Fibroblast of lung (primary cell): ENCODE measurements around the gene GHDC. TPM values are rescaled to one million over a fixed set of nuclear protein-coding genes. Genes with fewer than 3 reads are reported as not detected.

Experiments used
- DNase-seq, 2 donors: peaks; one replicate each; pipeline versions ENCODE4 v3.0.0 to v3.0.0-alpha.2; 2010; ENCODE audit warnings: low read depth in 2 of 2
- H2AFZ ChIP-seq: 2 replicates; pipeline ENCODE4 v1.5.1; 2012; ENCODE audit warnings: low read length, control low read depth, inconsistent platforms
- H3K27ac ChIP-seq: 2 replicates; pipeline ENCODE4 v1.5.1; 2011; ENCODE audit warnings: low read length, control low read depth; ENCODE audit not compliant: insufficient read depth
- H3K27me3 ChIP-seq: 2 replicates; pipeline ENCODE4 v1.5.1; 2011; ENCODE audit warnings: mild to moderate bottlenecking, low read length; ENCODE audit not compliant: control insufficient read depth, insufficient read depth
- H3K36me3 ChIP-seq: 2 replicates; pipeline ENCODE4 v1.5.1; 2011; ENCODE audit warnings: low read length; ENCODE audit not compliant: control insufficient read depth, insufficient read depth
- H3K4me1 ChIP-seq: 2 replicates; pipeline ENCODE4 v1.5.1; 2011; ENCODE audit warnings: low read length; ENCODE audit not compliant: control insufficient read depth, insufficient read depth; ENCODE audit errors: extremely low read depth
- H3K4me2 ChIP-seq: 2 replicates; pipeline ENCODE4 v1.5.1; 2011; ENCODE audit warnings: low read length, control low read depth; ENCODE audit not compliant: insufficient read depth; ENCODE audit errors: extremely low read depth
- H3K4me3 ChIP-seq, 4 experiments: fragments of 200-600 bp in 1 of 4; sonication (generic) in 1 of 4; replicated peaks in 1 of 4; 2 replicates each; pipeline ENCODE4 v1.5.1; 2011 to 2016; ENCODE audit warnings: low read length in 4 of 4, low read depth in 3 of 4, mild to moderate bottlenecking in 3 of 4, control low read depth in 2 of 4, inconsistent platforms in 1 of 4, mixed read lengths in 1 of 4; ENCODE audit not compliant: insufficient read depth in 1 of 4; ENCODE audit errors: control extremely low read depth in 1 of 4
- H3K79me2 ChIP-seq: 2 replicates; pipeline ENCODE4 v1.5.1; 2012; ENCODE audit warnings: mild to moderate bottlenecking, low read length, inconsistent platforms; ENCODE audit not compliant: control insufficient read depth, insufficient read depth
- H3K9ac ChIP-seq: 2 replicates; pipeline ENCODE4 v1.5.1; 2011; ENCODE audit warnings: mild to moderate bottlenecking, low read length, control low read depth; ENCODE audit not compliant: insufficient read depth
- H3K9me3 ChIP-seq: 2 replicates; pipeline ENCODE4 v1.5.1; 2012; ENCODE audit warnings: low read depth, low read length; ENCODE audit not compliant: control insufficient read depth, insufficient read depth
- H4K20me1 ChIP-seq: 2 replicates; pipeline ENCODE4 v1.5.1; 2011; ENCODE audit warnings: low read length; ENCODE audit not compliant: control insufficient read depth, insufficient read depth; ENCODE audit errors: extremely low read depth
- EZH2 ChIP-seq: IDR thresholded peaks from 2 replicates; pipeline ENCODE4 v1.5.1; 2012; ENCODE audit warnings: low read length, control low read depth, mild to moderate bottlenecking; ENCODE audit errors: missing control alignments
- polyA plus RNA-seq, 2 donors: library from polyadenylated mRNA; depleted of rRNA in 1 of 2; stranded (reverse) in 1 of 2; unstranded in 1 of 2; fragments of >200 nt; gene quantifications; 2 replicates each; pipeline ENCODE4 v1.2.1, GENCODE V29; 2011 to 2012; ENCODE audit warnings: missing spikeins in 1 of 2
- total RNA-seq: library from RNA; depleted of rRNA; stranded (reverse); fragments of >200 nt; gene quantifications from 2 replicates; pipeline ENCODE4 v1.2.1, GENCODE V29; 2014
- TF ChIP-seq, protein P1 (sequence below), 2 donors: IDR thresholded peaks in 1 of 2; conservative IDR thresholded peaks in 1 of 2; 1 replicate in 1 of 2; 2 replicates in 1 of 2; pipeline ENCODE4 v1.5.1; 2011 to 2012; ENCODE audit warnings: low read length in 2 of 2, control low read depth in 1 of 2, inconsistent platforms in 1 of 2, low read depth in 1 of 2, mild to moderate bottlenecking in 1 of 2

The GHDC gene
- total and polyA plus RNA-seq, 2 donors (not counting 1 experiment from before 2014, with no cell fraction given), result 6.7 to 26.6 TPM

DNA sequence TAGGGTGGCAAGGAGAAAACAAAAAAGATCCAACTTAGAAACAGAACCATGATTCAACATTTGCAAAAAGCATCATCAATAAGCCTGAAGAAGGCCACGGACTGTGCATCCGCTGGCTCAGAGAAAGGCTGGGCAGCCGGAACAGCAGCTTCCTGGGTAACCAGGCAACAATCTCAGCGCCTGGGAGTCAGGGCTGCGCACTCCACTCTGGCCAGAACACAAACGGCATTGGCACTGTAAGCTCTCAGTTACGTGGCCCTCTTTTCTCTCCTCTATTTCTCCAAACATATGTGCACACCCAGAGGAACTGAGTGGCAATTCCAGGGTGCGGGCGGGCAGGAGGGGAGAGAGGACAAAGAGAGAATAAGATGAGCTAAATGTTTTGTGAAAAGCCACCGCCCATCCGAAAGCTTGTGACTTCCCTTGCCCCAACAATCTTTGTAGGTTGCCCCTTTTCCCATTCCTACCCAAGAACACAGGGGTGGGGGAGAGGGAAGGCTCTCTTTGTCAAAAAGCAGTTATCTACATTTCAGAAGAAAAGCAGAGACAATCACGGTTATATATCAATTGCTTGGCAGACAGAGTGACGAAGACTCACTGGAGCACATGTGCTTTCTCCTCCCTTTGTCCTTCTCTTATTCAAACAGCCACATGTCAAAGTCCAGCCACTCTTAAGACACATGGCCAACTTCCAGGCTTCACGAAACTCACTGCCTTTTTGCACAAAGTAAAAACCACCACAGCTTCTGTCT, 6.6 kb upstream of the GHDC start:
- no peak overlapping the region for H3K4me2 ChIP-seq
- no peak overlapping the region for H3K4me3 ChIP-seq

DNA sequence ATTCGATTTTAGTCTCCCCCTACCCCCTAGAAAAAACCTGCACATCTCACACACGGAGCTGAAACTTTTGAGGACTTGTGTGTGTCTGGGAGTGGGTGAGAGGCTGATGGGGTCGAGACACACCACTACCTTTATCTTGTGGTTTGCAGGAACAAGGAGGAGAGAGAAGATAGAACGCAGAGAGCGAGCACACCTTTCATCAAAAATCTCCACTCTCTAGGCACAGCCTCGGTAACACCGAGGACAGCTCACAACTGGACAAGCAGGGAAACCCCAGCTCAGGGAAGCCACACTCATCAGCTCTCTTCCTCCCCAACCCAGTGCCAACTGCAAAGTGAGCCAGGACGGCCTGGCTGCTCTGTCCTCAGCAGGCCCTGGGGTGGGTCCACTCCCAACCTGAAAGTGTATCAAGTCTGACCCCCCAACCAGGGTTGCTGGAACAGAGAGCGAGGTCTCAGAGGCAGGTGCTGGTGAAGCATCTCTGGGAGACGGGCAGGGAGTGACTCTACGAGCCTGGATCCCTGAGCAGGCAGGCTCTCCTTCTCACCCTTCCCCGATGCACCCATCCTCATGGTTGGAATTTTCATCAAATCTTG, 5.2 kb upstream of the GHDC start:
- no peaks in the 10 kb centered on the region for H3K27me3 ChIP-seq
- H3K27ac ChIP-seq, result no peak overlapping the region
- no peaks in the 10 kb centered on the region for H3K4me1 ChIP-seq
- no peak overlapping the region for H2AFZ ChIP-seq
- no peak for TF ChIP-seq EZH2
- TF ChIP-seq, protein P1, sequence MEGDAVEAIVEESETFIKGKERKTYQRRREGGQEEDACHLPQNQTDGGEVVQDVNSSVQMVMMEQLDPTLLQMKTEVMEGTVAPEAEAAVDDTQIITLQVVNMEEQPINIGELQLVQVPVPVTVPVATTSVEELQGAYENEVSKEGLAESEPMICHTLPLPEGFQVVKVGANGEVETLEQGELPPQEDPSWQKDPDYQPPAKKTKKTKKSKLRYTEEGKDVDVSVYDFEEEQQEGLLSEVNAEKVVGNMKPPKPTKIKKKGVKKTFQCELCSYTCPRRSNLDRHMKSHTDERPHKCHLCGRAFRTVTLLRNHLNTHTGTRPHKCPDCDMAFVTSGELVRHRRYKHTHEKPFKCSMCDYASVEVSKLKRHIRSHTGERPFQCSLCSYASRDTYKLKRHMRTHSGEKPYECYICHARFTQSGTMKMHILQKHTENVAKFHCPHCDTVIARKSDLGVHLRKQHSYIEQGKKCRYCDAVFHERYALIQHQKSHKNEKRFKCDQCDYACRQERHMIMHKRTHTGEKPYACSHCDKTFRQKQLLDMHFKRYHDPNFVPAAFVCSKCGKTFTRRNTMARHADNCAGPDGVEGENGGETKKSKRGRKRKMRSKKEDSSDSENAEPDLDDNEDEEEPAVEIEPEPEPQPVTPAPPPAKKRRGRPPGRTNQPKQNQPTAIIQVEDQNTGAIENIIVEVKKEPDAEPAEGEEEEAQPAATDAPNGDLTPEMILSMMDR (conservative IDR thresholded peaks at IDR 0.05 in 1 of 2, IDR thresholded peaks at IDR 0.05 in 1 of 2; ENCODE audit: low read depth in 1 of 2, low read length in 2 of 2), result no peak
- DNase-seq, result no peak
- H4K20me1 ChIP-seq, result no peaks in the 10 kb centered on the region
- H3K9ac ChIP-seq, result no peak overlapping the region
- H3K36me3 ChIP-seq, result no peaks in the 10 kb centered on the region
- H3K9me3 ChIP-seq, result no peaks in the 10 kb centered on the region
- no peaks in the 10 kb centered on the region for H3K79me2 ChIP-seq
- no peak overlapping the region for H3K4me2 ChIP-seq
- H3K4me3 ChIP-seq, result no peak overlapping the region

More for the DNA sequence above, 6.6 kb upstream of the GHDC start:
- H2AFZ ChIP-seq, result no peak overlapping the region
- no peaks in the 10 kb centered on the region for H3K9me3 ChIP-seq
- H3K27me3 ChIP-seq, result no peaks in the 10 kb centered on the region
- no peaks in the 10 kb centered on the region for H3K79me2 ChIP-seq
- DNase-seq, result peak; percentile 12 to 51
- no peaks in the 10 kb centered on the region for H3K36me3 ChIP-seq
- no peaks in the 10 kb centered on the region for H4K20me1 ChIP-seq
- H3K9ac ChIP-seq, result no peak overlapping the region
- TF ChIP-seq, protein P1 (conservative IDR thresholded peaks at IDR 0.05 in 1 of 2, IDR thresholded peaks at IDR 0.05 in 1 of 2; ENCODE audit: low read depth in 1 of 2, low read length in 2 of 2), result no peak
- TF ChIP-seq EZH2, result no peak
- H3K4me1 ChIP-seq, result no peaks in the 10 kb centered on the region
- no peak overlapping the region for H3K27ac ChIP-seq

DNA sequence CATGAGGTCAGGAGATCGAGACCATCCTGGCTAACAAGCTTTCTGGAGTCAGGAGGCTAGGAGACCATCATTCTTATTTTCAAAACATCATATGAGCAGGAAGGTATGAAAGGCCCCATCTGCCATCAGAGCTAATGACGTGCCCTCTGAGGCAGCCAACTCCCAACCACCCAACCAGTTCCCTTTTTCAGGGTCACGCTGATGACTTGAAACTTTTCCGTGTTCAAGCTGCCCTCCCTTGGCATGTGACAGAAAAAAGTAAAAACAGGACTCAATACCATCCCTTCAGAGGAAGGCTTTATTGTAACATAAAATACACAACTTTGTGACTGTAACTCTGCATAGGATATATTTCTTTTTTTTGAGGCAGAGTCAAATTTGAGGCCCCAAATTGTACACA, 4.6 kb upstream of the GHDC start:
- TF ChIP-seq, protein P1 (conservative IDR thresholded peaks at IDR 0.05 in 1 of 2, IDR thresholded peaks at IDR 0.05 in 1 of 2; ENCODE audit: low read depth in 1 of 2, low read length in 2 of 2), result no peak
- TF ChIP-seq EZH2, result no peak
- DNase-seq, result no peak
- Histone ChIP-seq H3K79me2 (no peaks in the 10 kb centered on the region), H4K20me1 (no peaks in the 10 kb centered on the region), H3K9ac (no peak overlapping the region), H3K4me1 (no peaks in the 10 kb centered on the region), H2AFZ (no peak overlapping the region), H3K4me3 (no peak overlapping the region), H3K4me2 (no peak overlapping the region), H3K27me3 (no peaks in the 10 kb centered on the region), H3K9me3 (no peaks in the 10 kb centered on the region), H3K27ac (no peak overlapping the region), H3K36me3 (no peaks in the 10 kb centered on the region)
